ENCODE measurements around the gene USP21. TPM values are rescaled to one million over a fixed set of nuclear protein-coding genes. Genes with fewer than 3 reads are reported as not detected.
"Not testable (repeated sequence)": the region's sequence is repeated elsewhere in the genome, so short reads cannot be mapped to it uniquely, and the experiment has no call there.

USP21 gene
- total RNA-seq = 3.3 and 5.6 TPM in 2 replicates

GRCh38 chr1:161159087-161159912 lies at the start of gene USP21:
TSS of gene USP21 (plus strand) at chr1:161159500. CDS start at chr1:161160641, 1,141 bp downstream.
- DNase-seq (ENCODE audit: low read depth in 2 of 2) = peak; percentile 78 to 90

- DNase-seq (ENCODE audit: low read depth in 2 of 2) = no peak
These were observed 48.2 kb upstream of the USP21 start for GRCh38 chr1:161111117-161111516.

GRCh38 chr1:161111527-161111926 lies 47.8 kb upstream of the USP21 start:
- no peak for DNase-seq (ENCODE audit: low read depth in 2 of 2)

GRCh38 chr1:161113915-161114314 lies 45.4 kb upstream of the USP21 start:
- no peak for DNase-seq (ENCODE audit: low read depth in 2 of 2)

DNA sequence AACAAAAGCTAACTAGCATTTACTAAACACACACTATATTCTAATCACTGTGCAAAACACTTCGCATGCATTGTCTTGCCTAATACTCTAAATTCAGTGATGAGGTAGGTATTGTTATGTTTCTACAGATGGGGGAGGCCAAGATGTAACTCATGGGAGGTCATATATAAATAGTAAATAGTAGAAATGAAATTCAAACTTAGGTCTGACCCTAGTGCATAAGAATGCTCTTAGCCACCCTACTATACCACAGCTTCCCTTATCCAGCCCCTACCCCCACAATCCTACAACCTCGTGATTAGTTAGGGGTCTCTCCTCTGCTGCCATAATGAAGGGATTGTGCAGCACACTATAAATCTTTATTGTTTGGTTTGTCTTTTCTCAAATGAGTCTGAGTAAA lies 44.7 kb upstream of the USP21 start:
- DNase-seq (ENCODE audit: low read depth in 2 of 2) = no peak

- peak; percentile 92 to 97 for DNase-seq (ENCODE audit: low read depth in 2 of 2)
These were observed 44.1 kb upstream of the USP21 start for GRCh38 chr1:161115132-161115711.

GRCh38 chr1:161115961-161116360 lies 43.3 kb upstream of the USP21 start:
- not testable (repeated sequence) for DNase-seq (ENCODE audit: low read depth in 2 of 2)

- peak; percentile 64 to 88 for DNase-seq (ENCODE audit: low read depth in 2 of 2)
These were observed 41.3 kb upstream of the USP21 start, which contains the start of the genes NIT1 and PFDN2 for GRCh38 chr1:161117759-161118581. TSS of gene NIT1 (plus strand) at chr1:161118105. CDS start at chr1:161118177, 72 bp downstream. TSS of gene PFDN2 (minus strand) at chr1:161118037. CDS start at chr1:161118026, 11 bp downstream.

DNA sequence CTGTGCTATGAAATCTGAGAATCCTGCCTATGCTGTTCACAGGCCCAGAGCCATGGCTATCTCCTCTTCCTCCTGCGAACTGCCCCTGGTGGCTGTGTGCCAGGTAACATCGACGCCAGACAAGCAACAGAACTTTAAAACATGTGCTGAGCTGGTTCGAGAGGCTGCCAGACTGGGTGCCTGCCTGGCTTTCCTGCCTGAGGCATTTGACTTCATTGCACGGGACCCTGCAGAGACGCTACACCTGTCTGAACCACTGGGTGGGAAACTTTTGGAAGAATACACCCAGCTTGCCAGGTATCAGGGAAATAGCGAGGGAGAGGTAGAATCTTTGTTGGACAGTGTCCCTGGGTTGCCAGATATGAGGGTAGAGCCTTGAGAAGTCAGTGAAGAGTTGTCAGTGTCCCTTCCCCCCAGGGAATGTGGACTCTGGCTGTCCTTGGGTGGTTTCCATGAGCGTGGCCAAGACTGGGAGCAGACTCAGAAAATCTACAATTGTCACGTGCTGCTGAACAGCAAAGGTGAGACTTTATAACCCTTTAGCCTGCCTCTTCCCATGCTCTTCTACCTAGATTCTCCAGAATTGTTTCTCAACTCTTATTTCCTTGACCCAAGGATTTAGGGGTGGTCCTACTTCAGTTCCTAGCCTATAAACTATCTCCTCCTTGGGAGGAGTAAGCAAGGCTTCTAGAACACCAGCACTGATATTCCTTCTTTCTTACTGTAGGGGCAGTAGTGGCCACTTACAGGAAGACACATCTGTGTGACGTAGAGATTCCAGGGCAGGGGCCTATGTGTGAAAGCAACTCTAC lies 40.0 kb upstream of the USP21 start:
- peak in 1 of 2 donors; percentile 67 for DNase-seq (ENCODE audit: low read depth in 2 of 2)

GRCh38 chr1:161121042-161121650 lies 38.2 kb upstream of the USP21 start:
- DNase-seq (ENCODE audit: low read depth in 2 of 2) = no peak

DNA sequence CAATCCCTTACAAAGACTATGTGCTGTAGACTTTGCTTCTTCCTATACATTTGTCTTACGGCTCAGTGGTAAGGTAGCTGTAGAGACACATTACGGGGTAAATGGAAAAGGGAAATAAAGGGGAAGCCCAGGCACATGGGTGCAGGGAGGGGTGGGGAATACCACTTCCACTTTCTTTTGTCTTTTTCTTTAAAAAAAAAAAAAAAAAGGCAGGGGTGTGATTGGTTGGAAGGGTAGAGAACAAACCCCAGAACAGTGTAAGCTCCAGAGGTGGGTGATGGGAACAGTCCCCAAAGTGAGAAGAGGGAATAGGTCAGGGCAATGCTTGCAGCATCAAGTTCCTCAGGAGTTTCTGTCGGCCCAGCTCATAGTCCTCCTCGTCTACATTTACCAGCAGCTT lies 37.5 kb upstream of the USP21 start:
- DNase-seq (ENCODE audit: low read depth in 2 of 2) = no peak

DNA sequence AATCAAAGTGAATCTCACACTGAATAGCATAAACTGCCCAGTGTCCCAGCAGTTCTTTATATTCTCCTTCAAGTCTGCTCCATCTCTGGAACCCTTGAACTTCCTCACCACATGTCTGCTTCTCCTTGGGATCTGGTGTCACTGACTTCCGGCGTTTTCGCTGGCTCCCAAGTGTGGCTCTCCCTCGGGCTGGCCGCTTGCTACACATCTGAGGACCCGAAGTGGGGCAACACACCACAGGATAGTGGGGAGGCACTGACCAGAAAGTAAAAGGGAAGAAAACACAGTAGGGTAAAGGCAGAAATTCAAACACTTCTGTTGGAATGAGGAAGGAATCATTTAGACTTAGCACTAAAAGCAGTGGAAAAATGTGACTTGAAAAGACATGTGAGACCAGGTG lies 36.3 kb upstream of the USP21 start:
- no peak for DNase-seq (ENCODE audit: low read depth in 2 of 2)

GRCh38 chr1:161127649-161128048 lies 31.7 kb upstream of the USP21 start:
- DNase-seq (ENCODE audit: low read depth in 2 of 2) = no peak

DNA sequence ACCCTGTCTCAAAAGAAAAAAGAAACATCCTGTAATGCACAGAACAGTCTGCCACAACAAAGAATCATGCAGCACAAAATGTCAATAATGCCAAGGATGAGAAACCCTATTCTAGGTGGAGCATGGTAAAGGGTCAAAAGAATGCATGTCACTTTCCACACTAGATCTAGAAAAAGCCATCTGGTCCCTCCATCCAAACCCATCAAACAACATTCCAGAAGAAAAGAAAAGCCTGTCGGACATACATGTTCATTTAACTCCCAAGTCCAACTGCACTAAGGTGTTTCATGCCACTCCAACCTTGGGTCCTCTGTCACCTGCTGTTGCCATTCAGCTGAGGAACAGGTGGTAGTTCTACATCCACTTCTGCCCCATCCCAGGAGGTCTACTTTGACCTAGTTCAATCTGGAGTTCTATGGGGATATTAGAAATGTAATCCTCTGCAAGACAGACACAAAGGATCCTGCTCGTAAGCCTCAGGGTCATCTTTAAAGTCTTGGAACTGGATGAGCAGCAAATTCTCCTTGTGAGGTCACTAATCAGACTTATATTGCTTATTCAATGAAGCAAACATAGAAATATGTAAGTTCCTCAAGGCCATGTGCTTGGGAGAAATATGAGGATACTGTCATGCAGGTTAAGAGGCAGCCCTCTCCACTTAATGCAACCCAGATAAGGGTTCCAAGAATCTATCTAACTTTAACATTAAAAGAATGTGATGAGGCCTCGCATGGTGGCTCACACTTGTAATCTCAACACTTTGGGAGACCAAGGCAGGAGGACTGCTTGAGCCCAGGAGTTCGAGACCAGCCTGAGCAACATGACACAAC lies 30.5 kb upstream of the USP21 start:
- no peak for DNase-seq (ENCODE audit: low read depth in 2 of 2)

DNA sequence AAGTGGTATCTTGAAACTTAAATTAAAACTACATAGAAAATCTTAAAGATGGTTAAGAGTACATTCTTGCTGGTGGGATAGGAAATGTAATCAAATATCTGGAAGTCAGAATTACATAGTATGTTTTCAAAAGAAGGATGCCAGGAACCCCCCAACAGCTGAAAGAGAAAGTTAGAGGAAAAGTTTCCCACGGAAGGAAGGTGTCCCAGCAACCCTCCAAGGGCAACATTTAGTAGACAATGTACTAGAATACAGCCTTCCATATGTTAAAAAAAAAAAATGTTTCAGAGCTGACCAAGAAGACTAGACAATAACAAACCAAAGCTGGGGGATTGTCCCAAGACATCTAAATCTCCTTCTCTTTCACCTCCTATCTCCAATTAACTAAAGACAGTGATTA lies 29.0 kb upstream of the USP21 start:
- DNase-seq (ENCODE audit: low read depth in 2 of 2) = peak in 1 of 2 donors; percentile 65

GRCh38 chr1:161131523-161132409 lies 27.5 kb upstream of the USP21 start:
- peak in 1 of 2 donors; percentile 38 for DNase-seq (ENCODE audit: low read depth in 2 of 2)

DNA sequence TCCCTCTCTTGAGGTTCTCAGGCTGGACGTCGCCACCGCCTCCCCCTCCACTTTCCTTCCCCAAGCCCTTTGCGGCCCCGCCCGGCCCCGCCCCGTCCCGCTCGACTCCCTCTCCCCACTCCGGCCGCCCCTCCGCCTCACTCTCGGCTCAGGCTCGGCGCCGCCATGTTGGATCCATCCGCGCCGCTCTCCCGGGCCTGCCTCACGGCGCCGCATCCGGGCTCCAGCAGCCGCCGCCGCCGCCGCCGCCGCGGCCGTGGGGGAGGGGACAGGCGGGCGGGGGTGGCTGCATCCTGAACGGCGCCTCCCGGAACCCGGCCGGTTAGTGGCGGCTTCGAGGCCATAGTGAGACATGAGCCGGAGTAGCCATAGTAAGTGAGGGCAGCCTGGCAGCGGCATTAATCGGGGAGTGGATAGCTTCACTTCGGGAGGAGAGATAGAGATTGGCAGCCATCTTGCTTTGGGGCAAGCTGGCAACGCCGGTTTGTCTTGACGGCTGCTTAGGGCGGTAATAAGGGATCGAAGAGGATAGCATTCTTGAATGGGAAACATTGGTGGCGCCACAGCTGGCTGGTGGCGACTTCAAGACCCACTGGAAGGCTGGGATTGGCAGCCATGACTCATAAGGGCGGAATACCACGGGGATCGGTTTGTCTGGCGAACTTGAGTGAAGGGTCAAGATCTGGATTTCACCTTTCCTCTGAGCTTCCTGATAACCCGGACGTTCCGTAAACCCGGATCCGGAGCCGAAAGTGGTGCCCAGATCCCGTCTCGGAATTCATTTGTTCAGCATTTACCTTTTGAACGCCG lies 26.7 kb upstream of the USP21 start, which contains the start of gene DEDD:
DEDD (minus strand) TSS at position 258 of the 810 bp plus-strand sequence. CDS start 8,205 bp downstream, outside the sequence.
- DNase-seq (ENCODE audit: low read depth in 2 of 2) = peak; percentile 91 to 96
